Endothelial cell of umbilical vein (primary cell): ENCODE data around the gene HNRNPH1. TPM values are rescaled to one million over a fixed set of nuclear protein-coding genes. Genes with fewer than 3 reads are reported as not detected.

Experiments used
- BruUV-seq: library from RNA; stranded (reverse); fragments of 400-500 nt; replicated peaks from 2 replicates; lab custom pipeline; 2021; lab: Mats Ljungman, UMichigan
- CTCF ChIA-PET: fragments of 300-600, 350-600 bp; sonication (Branson Sonifier 250); formaldehyde crosslinking; loops from one replicate; lab custom pipeline; 2021; ENCODE audit warnings: antibody characterized with exemption, inconsistent platforms; lab: Charles Lee
- POLR2A ChIA-PET: fragments of 300-600, 350-600 bp; sonication (Branson Sonifier 250); formaldehyde crosslinking; loops from one replicate; lab custom pipeline; 2021; ENCODE audit warnings: antibody characterized with exemption, inconsistent platforms; lab: Charles Lee
- DNase-seq: peaks from one replicate; pipeline ENCODE4 v3.0.0-alpha.2; 2011; ENCODE audit warnings: low read depth, low spot score
- FAIRE-seq: peaks from 2 replicates; lab custom pipeline; 2011; peaks lifted over from hg19 to GRCh38; lab: Jason Lieb, UNC
- H2AFZ ChIP-seq: 2 replicates; pipeline ENCODE4 v1.6.0; 2012; ENCODE audit warnings: low read depth, low read length, control low read depth, inconsistent platforms
- H3K27ac ChIP-seq: 2 replicates; pipeline ENCODE4 v1.5.1; 2011; ENCODE audit warnings: low read depth, mild to moderate bottlenecking, control low read depth, low read length, moderate library complexity; ENCODE audit not compliant: insufficient read depth
- H3K27me3 ChIP-seq, 2 experiments: 2 replicates each; pipeline versions ENCODE4 v1.6.0 to v1.6.1; 2011; ENCODE audit warnings: low read length in 2 of 2, mixed read lengths in 1 of 2; ENCODE audit not compliant: control insufficient read depth in 2 of 2, insufficient read depth in 2 of 2
- H3K36me3 ChIP-seq, 2 experiments: 2 replicates in 1 of 2; 3 replicates in 1 of 2; pipeline ENCODE4 v1.5.1; 2011; ENCODE audit warnings: low read length in 2 of 2, mild to moderate bottlenecking in 1 of 2, moderate library complexity in 1 of 2; ENCODE audit not compliant: control insufficient read depth in 2 of 2, insufficient read depth in 2 of 2; ENCODE audit errors: extremely low read depth in 1 of 2
- H3K4me1 ChIP-seq: 3 replicates; pipeline ENCODE4 v1.5.1; 2011; ENCODE audit warnings: mild to moderate bottlenecking, low read length; ENCODE audit not compliant: control insufficient read depth, insufficient read depth; ENCODE audit errors: extremely low read depth
- H3K4me2 ChIP-seq: 2 replicates; pipeline ENCODE4 v1.6.1; 2011; ENCODE audit warnings: low read length, control low read depth, mixed read lengths; ENCODE audit not compliant: insufficient read depth
- H3K4me3 ChIP-seq, 3 experiments: fragments of 200-600 bp in 1 of 3; sonication (generic), shearing (Covaris generic) in 1 of 3; replicated peaks in 1 of 3; 2 replicates each; pipeline ENCODE4 v1.5.1; 2011 to 2016; ENCODE audit warnings: control low read depth in 3 of 3, low read length in 3 of 3, mild to moderate bottlenecking in 2 of 3, inconsistent platforms in 1 of 3, low read depth in 1 of 3, moderate library complexity in 1 of 3; ENCODE audit not compliant: insufficient read depth in 1 of 3
- H3K79me2 ChIP-seq: 2 replicates; pipeline ENCODE4 v1.6.0; 2012; ENCODE audit warnings: low read length, inconsistent platforms; ENCODE audit not compliant: control insufficient read depth, insufficient read depth
- H3K9ac ChIP-seq: replicated peaks from 2 replicates; pipeline ENCODE3; 2011; ENCODE audit warnings: low read length, control low read depth; ENCODE audit not compliant: insufficient read depth; ENCODE audit errors: extremely low read depth
- H3K9me1 ChIP-seq: replicated peaks from 3 replicates; pipeline ENCODE4 v1.6.0; 2011; ENCODE audit warnings: mild to moderate bottlenecking, low read length; ENCODE audit not compliant: control insufficient read depth, insufficient read depth; ENCODE audit errors: extremely low read depth
- H3K9me3 ChIP-seq: replicated peaks from 2 replicates; pipeline ENCODE4 v1.5.1; 2012; ENCODE audit warnings: low read length, inconsistent platforms; ENCODE audit not compliant: control insufficient read depth, insufficient read depth
- H4K20me1 ChIP-seq: replicated peaks from 2 replicates; pipeline ENCODE3; 2011; ENCODE audit warnings: mild to moderate bottlenecking, low read length; ENCODE audit not compliant: control insufficient read depth, insufficient read depth; ENCODE audit errors: extremely low read depth
- EZH2 ChIP-seq: IDR thresholded peaks from 2 replicates; pipeline ENCODE4 v1.6.1; 2012; ENCODE audit warnings: borderline replicate concordance, low read depth, mild to moderate bottlenecking, moderate library complexity, low read length, inconsistent platforms; ENCODE audit not compliant: severe bottlenecking
- FOS ChIP-seq: IDR thresholded peaks from 2 replicates; pipeline ENCODE4 v1.6.1; 2011; ENCODE audit warnings: mild to moderate bottlenecking, low read length, moderate library complexity, borderline replicate concordance; ENCODE audit not compliant: insufficient read depth
- GATA2 ChIP-seq: IDR thresholded peaks from 2 replicates; pipeline ENCODE4 v1.7.0; 2011; ENCODE audit warnings: low read depth, mild to moderate bottlenecking, moderate library complexity, mixed read lengths, low read length; ENCODE audit not compliant: insufficient read length, insufficient read depth
- JUN ChIP-seq: IDR thresholded peaks from 2 replicates; pipeline ENCODE4 v1.6.1; 2011; ENCODE audit warnings: borderline replicate concordance, low read depth; ENCODE audit not compliant: insufficient read length, insufficient read depth
- MYC ChIP-seq: IDR thresholded peaks from one replicate; pipeline ENCODE4 v1.6.1; 2011; ENCODE audit warnings: mild to moderate bottlenecking, low read depth, low read length
- POLR2A ChIP-seq: IDR thresholded peaks from 2 replicates; pipeline ENCODE4 v1.6.1; 2012; ENCODE audit warnings: low read depth, mild to moderate bottlenecking, control low read depth, low read length
- POLR2AphosphoS5 ChIP-seq: IDR thresholded peaks from 2 replicates; pipeline ENCODE4 v1.6.1; 2012; ENCODE audit warnings: low read depth, mild to moderate bottlenecking, control low read depth, low read length, moderate library complexity; ENCODE audit not compliant: insufficient read depth
- dilution Hi-C: fragments of 300-500 bp; cut with MboI; formaldehyde crosslinking; loops from one replicate; pipeline ENCODE4 v1.15.0; 2019; ENCODE audit warnings: low sequenced_read_pairs; ENCODE audit not compliant: extremely low pct_ligation_motif_present
- intact Hi-C: fragments of 100-400 bp; cut with micrococcal nuclease; formaldehyde crosslinking; loops from one replicate; pipeline ENCODE4 v1.10.0; 2022
- polyA plus RNA-seq, 4 experiments: library from polyadenylated mRNA; depleted of rRNA in 3 of 4; stranded (reverse) in 3 of 4; unstranded in 1 of 4; fragments of >200 nt; gene quantifications; 2 replicates each; pipeline versions ENCODE4 v1.2.1 to v1.2.3, GENCODE V29; 2011 to 2012; ENCODE audit warnings: missing spikeins in 1 of 4
- total RNA-seq: library from RNA; stranded (reverse); gene quantifications from 2 replicates; pipeline ENCODE4 v1.2.3, GENCODE V29; 2021
- TF ChIP-seq, protein P1 (sequence below), 2 donors: IDR thresholded peaks; 1 replicate in 1 of 2; 2 replicates in 1 of 2; pipeline ENCODE4 v1.5.1; 2011; ENCODE audit warnings: low read length in 2 of 2, mild to moderate bottlenecking in 2 of 2, moderate library complexity in 2 of 2, control low read depth in 1 of 2, inconsistent platforms in 1 of 2, low read depth in 1 of 2; ENCODE audit not compliant: insufficient read depth in 1 of 2; ENCODE audit errors: extremely low read depth in 1 of 2
- TF ChIP-seq, protein P2 (sequence below): IDR thresholded peaks from 2 replicates; pipeline ENCODE4 v1.6.1; 2011; ENCODE audit not compliant: insufficient read depth, insufficient read length

The HNRNPH1 gene
- total and polyA plus RNA-seq, 2 donors (not counting 3 experiments of a cell fraction or from before 2014, with no cell fraction given), result 348 to 993 TPM

DNA sequence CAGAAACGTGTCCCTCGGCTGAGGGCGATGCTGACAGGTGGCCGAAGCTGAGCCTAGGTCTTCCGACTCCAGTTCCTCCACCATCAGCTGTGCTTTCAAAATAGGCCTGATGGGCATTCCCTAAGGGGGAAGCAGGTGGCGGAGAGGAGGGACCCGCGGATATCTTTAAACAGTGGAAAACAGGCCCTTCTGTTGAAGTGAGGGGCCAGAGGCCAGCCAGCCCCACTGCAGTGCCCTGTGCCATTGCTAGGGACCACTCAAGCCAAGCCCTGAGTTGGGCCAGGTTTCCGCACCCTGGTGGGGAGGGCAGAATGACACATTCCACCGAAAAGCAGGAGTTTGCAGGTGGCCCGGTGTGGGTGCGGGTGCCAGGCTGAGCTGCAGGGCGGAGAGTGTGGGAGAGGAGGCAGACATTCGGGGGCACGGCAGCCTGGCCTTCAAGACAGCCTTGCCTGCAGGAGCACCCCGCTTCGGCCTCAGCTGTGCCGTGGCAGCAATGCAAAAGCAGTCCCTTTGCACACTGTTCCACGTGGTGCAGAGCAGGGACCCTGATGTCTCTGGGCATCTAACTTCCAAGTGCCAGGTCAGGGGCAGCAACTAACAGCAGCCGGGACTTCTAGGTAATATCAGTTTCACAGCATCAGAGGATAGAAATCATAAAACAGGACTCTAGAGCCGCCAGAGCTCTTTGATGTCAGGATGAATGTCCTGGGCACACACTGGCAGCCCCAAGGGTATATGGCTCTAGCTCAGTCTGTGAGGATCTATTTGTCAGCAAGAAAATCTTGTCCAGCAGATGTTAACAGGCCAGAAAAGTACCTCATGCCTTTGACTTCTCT, 17.2 kb downstream of the HNRNPH1 start:
- BruUV-seq, result no TSS peak
- Histone ChIP-seq H4K20me1 (no peaks in the 10 kb centered on the region), H3K27ac (no peak overlapping the region), H3K9ac (no peak overlapping the region), H3K9me1 (no peaks in the 10 kb centered on the region), H3K4me2 (no peak overlapping the region), H3K9me3 (no peaks in the 10 kb centered on the region), H3K4me1 (no peaks in the 10 kb centered on the region), H3K36me3 (peaks cover 10 to 47% of the 10 kb centered on the region in 2 experiments), H2AFZ (no peak overlapping the region), H3K79me2 (no peaks in the 10 kb centered on the region), H3K4me3 (no peak overlapping the region), H3K27me3 (no peaks in the 10 kb centered on the region)
- intact Hi-C loops, result no loop called here
- dilution Hi-C loops, result no loop called here
- FAIRE-seq, result no peak
- TF ChIP-seq POLR2A (no peak), POLR2AphosphoS5 (peak; percentile 40), EZH2 (no peak)
- ChIA-PET POLR2A (interaction anchor here (0.6 to 3.7 kb wide), 2 partner anchors 17 to 71 kb away, joined by 6 to 12 read pairs; partner anchors contain the start of gene HNRNPH1), CTCF (interaction anchor here (0.5 kb wide), 1 partner anchor 152 kb away, joined by 3 read pairs; no protein-coding TSS in a partner anchor)
- DNase-seq, result no peak

DNA sequence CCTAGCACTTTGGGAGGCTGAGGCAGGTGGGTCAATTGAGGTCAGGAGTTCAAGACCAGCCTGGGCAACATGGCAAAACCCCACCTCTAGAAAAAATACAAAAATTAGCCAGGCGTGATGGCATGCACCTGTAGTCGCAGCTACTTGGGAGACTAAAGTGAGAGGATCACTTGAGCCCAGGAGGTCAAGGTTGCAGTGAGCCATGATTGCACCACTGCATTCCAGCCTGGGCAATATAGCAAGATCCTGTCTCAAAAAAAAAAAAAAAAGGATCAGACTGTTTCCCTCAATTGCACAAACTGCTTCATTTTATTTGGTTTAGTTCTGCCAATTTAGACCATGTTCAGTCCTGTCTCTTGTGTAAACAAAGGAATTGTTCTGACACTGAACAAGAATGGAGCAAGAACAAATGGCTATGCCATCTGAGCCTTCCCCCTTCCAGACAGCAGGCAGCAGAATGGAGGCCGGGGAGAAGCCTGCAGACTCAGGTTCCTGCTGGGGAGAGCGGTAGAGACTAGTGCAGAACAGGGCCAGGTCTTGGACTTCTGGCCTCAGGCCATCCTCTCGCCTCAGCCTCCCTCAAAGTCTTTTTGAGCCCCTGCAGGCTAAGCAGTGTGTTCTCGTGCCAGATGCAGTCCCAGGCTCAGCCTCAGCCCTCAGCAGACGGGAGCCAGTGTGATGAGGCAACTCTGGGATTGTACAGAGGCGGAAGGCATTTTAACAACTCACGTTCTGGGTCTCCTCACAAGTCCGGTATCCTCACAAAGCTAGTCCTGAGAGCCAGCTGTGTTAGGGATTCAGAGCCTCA, 18.2 kb downstream of the HNRNPH1 start:
- no TSS peak for BruUV-seq
- ChIA-PET CTCF (no interaction called here), POLR2A (no interaction called here)
- Histone ChIP-seq H3K79me2 (no peaks in the 10 kb centered on the region), H3K9ac (no peak overlapping the region), H3K27me3 (no peaks in the 10 kb centered on the region), H4K20me1 (no peaks in the 10 kb centered on the region), H3K4me3 (no peak overlapping the region), H2AFZ (no peak overlapping the region), H3K36me3 (peaks cover 10 to 41% of the 10 kb centered on the region in 2 experiments), H3K27ac (no peak overlapping the region), H3K4me2 (no peak overlapping the region), H3K4me1 (no peaks in the 10 kb centered on the region), H3K9me3 (no peaks in the 10 kb centered on the region), H3K9me1 (no peaks in the 10 kb centered on the region)
- TF ChIP-seq MYC (no peak), FOS (no peak), GATA2 (no peak), POLR2A (no peak), JUN (no peak), POLR2AphosphoS5 (no peak), EZH2 (no peak)
- TF ChIP-seq, protein P1, sequence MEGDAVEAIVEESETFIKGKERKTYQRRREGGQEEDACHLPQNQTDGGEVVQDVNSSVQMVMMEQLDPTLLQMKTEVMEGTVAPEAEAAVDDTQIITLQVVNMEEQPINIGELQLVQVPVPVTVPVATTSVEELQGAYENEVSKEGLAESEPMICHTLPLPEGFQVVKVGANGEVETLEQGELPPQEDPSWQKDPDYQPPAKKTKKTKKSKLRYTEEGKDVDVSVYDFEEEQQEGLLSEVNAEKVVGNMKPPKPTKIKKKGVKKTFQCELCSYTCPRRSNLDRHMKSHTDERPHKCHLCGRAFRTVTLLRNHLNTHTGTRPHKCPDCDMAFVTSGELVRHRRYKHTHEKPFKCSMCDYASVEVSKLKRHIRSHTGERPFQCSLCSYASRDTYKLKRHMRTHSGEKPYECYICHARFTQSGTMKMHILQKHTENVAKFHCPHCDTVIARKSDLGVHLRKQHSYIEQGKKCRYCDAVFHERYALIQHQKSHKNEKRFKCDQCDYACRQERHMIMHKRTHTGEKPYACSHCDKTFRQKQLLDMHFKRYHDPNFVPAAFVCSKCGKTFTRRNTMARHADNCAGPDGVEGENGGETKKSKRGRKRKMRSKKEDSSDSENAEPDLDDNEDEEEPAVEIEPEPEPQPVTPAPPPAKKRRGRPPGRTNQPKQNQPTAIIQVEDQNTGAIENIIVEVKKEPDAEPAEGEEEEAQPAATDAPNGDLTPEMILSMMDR (IDR thresholded peaks at IDR 0.05; ENCODE audit: extremely low read depth in 1 of 2, insufficient read depth in 1 of 2, low read depth in 1 of 2, low read length in 2 of 2), result no peak
- TF ChIP-seq, protein P2, sequence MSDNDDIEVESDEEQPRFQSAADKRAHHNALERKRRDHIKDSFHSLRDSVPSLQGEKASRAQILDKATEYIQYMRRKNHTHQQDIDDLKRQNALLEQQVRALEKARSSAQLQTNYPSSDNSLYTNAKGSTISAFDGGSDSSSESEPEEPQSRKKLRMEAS, result no peak
- no peak for DNase-seq
- intact Hi-C loops (no loop called here), dilution Hi-C loops (no loop called here)
- FAIRE-seq, result no peak
